SK-N-MC (cell line): ENCODE measurements around the gene POTED.
"Not testable (repeated sequence)": the region's sequence is repeated elsewhere in the genome, so short reads cannot be mapped to it uniquely, and the experiment has no call there.

Experiments used
- DNase-seq: peaks from one replicate; pipeline ENCODE4 v3.0.0-alpha.2; 2011; ENCODE audit warnings: low read depth, low spot score
- H3K27ac ChIP-seq: fragments of 200-600 bp; sonication (generic); 2 replicates; pipeline ENCODE4 v1.5.1; 2016; ENCODE audit warnings: mixed run types
- H3K36me3 ChIP-seq: fragments of 200-600 bp; sonication (generic); 2 replicates; pipeline ENCODE4 v1.6.1; 2017; ENCODE audit warnings: antibody characterized with exemption, low read length, mixed read lengths; ENCODE audit not compliant: insufficient read depth
- H3K4me3 ChIP-seq: fragments of 200-600 bp; sonication (generic); 2 replicates; pipeline ENCODE4 v1.5.1; 2016
- H3K9ac ChIP-seq: fragments of 200-600 bp; sonication (generic); 2 replicates; pipeline ENCODE4 v1.8.0; 2017; ENCODE audit warnings: mixed run types, mixed read lengths; ENCODE audit not compliant: insufficient read length
- H3K9me3 ChIP-seq: fragments of 200-600 bp; sonication (generic); 2 replicates; pipeline ENCODE4 v1.6.1; 2017; ENCODE audit warnings: low read depth, mild to moderate bottlenecking, antibody characterized with exemption, low read length, moderate library complexity, mixed read lengths

Gene POTED

DNA sequence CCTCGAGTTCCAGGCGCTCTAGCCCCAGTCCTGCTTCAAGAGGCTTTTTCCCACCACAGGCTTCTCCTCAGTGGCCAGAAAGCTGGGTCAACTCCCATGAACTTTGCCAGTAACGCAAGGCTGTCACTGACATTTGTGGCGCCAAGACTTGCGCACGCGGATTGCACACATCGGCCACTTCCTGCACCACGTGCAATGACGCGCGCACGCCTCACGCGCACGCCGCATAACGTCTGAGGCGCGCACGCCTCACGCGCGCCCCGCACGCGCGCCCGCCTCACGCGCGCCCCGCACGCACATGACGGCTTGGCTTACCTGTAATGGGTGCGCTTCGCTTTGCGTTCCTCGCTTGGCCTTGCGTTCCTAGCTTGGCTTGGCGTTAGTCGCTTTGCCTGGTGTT lies at the start of gene POTED:
Gene POTED, plus strand, starts transcription at position 301 of the 400 bp plus-strand sequence. CDS start 452 bp downstream, outside the sequence.
- H3K4me3 ChIP-seq, H3K27ac ChIP-seq, H3K36me3 ChIP-seq, H3K9me3 ChIP-seq, DNase-seq, H3K9ac ChIP-seq: not testable (repeated sequence)

DNA sequence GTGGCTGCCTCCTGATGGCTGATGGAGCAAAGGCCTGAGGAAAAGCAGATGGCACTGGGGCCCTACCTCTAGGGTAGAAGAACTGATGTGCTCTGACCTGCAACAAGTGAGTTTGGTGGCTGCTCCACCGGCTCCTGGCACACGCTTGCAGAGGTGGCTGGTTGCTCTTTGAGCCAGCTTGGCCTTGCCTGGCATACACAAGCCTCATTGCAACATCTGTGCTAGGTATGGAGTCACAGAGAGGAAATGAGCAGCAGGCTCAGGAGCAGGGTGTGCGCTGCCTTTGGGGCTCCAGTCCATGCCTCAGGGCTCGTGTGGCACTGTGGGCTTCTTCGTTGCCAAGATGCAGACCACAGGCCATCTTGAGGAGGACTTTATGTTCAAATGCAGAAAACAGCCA lies 40.5 kb downstream of the POTED start:
- not testable (repeated sequence) for H3K36me3 ChIP-seq, H3K9ac ChIP-seq, H3K4me3 ChIP-seq, H3K9me3 ChIP-seq, DNase-seq, H3K27ac ChIP-seq

DNA sequence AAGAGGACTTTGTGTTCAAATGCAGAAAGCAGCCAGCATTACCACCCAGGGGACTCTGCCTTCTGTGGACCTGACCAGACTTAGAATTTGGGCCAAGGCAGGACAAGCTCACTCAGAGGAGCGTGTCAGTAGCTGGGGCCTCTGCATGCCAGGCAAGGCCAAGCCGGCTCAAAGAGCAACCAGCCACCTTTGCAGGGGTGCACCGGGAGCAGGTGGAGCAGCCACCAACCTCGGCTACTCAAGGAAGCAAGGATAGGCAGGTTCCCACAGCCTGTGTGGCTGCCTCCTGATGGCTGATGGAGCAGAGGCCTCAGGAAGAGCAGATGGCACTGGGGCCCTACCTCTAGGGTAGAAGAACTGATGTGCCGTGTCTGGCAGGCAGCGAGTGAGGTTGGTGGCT lies 42.2 kb downstream of the POTED start:
- not testable (repeated sequence) for H3K9me3 ChIP-seq, DNase-seq, H3K36me3 ChIP-seq, H3K4me3 ChIP-seq, H3K9ac ChIP-seq, H3K27ac ChIP-seq
